HCT116 (cell line): ENCODE measurements around the gene PLOD1. TPM values are rescaled to one million over a fixed set of nuclear protein-coding genes. Genes with fewer than 3 reads are reported as not detected.

Experiments used
- ATAC-seq: fragments of 200-7000 bp; cut with Tn5 transposase; 2 replicates; pipeline ENCODE4 v1.9.1; 2020; ENCODE audit warnings: mild to moderate bottlenecking, moderate library complexity
- BruUV-seq: library from RNA; stranded (reverse); fragments of 400-500 nt; replicated peaks from 2 replicates; lab custom pipeline; 2021; lab: Mats Ljungman, UMichigan
- CTCF ChIA-PET: fragments of 300-600 bp; sonication (Branson Sonifier 250); formaldehyde crosslinking; loops from one replicate; lab custom pipeline; 2021; ENCODE audit warnings: antibody characterized with exemption; lab: Charles Lee
- POLR2A ChIA-PET: fragments of 300-600, 350-600 bp; sonication (Branson Sonifier 250); formaldehyde crosslinking; loops from one replicate; lab custom pipeline; 2021; ENCODE audit warnings: antibody characterized with exemption; lab: Charles Lee
- RAD21 ChIA-PET, 2 experiments: fragments of 300-600 bp; sonication (Branson Sonifier 250); formaldehyde crosslinking; loops; one replicate each; lab custom pipeline; 2023; ENCODE audit warnings: low total read pairs in 2 of 2; ENCODE audit not compliant: uncharacterized antibody in 2 of 2, unreplicated experiment in 2 of 2, low non-redundant PET in 1 of 2; lab: Charles Lee
- DNase-seq: peaks from one replicate; pipeline ENCODE4 v3.0.0-alpha.2; 2010; ENCODE audit warnings: low read depth, low spot score
- H2AFZ ChIP-seq: fragments of 200-600 bp; shearing (Covaris generic), sonication (generic); 2 replicates; pipeline ENCODE4 v1.6.1; 2017; ENCODE audit warnings: low read depth, mixed run types, mixed read lengths, antibody characterized with exemption, low read length; ENCODE audit not compliant: poor library complexity, severe bottlenecking
- H3K27ac ChIP-seq: 2 replicates; pipeline ENCODE4 v1.5.1; 2012; ENCODE audit warnings: low read depth, low read length
- H3K27me3 ChIP-seq: fragments of 200-600 bp; sonication (generic); 2 replicates; pipeline ENCODE4 v1.6.1; 2016; ENCODE audit warnings: mixed run types, low read length, mixed read lengths; ENCODE audit not compliant: insufficient read depth
- H3K36me3 ChIP-seq, 2 experiments: fragments of 200-500 bp in 1 of 2; fragments of 200-600 bp in 1 of 2; sonication (Bioruptor generic) in 1 of 2; sonication (generic) in 1 of 2; 2 replicates each; pipeline versions ENCODE4 v1.5.1 to v1.6.1; 2014 to 2016; ENCODE audit warnings: low read length in 2 of 2, inconsistent platforms in 1 of 2, mixed read lengths in 1 of 2, mixed run types in 1 of 2; ENCODE audit not compliant: insufficient read depth in 2 of 2, control insufficient read depth in 1 of 2
- H3K4me1 ChIP-seq, 2 experiments: fragments of 200-600 bp in 1 of 2; sonication (generic) in 1 of 2; 2 replicates each; pipeline versions ENCODE4 v1.5.1 to v1.6.1; 2012 to 2017; ENCODE audit warnings: low read length in 2 of 2, inconsistent platforms in 1 of 2, mild to moderate bottlenecking in 1 of 2, mixed read lengths in 1 of 2, mixed run types in 1 of 2, moderate library complexity in 1 of 2; ENCODE audit not compliant: insufficient read depth in 2 of 2, control insufficient read depth in 1 of 2
- H3K4me2 ChIP-seq: fragments of 200-600 bp; sonication (generic); 2 replicates; pipeline ENCODE4 v1.6.1; 2017; ENCODE audit warnings: mixed run types, low read length, mixed read lengths
- H3K4me3 ChIP-seq, 2 experiments: fragments of 200-600 bp in 1 of 2; sonication (generic) in 1 of 2; replicated peaks in 1 of 2; 2 replicates each; pipeline ENCODE4 v1.5.1; 2011 to 2016; ENCODE audit warnings: low read length in 2 of 2, control low read depth in 1 of 2, low read depth in 1 of 2, mild to moderate bottlenecking in 1 of 2, mixed read lengths in 1 of 2, mixed run types in 1 of 2
- H3K79me2 ChIP-seq: fragments of 200-600 bp; sonication (generic); 2 replicates; pipeline ENCODE4 v1.6.1; 2017; ENCODE audit warnings: mild to moderate bottlenecking, mixed run types, low read length, moderate library complexity, mixed read lengths; ENCODE audit not compliant: insufficient read depth
- H3K9ac ChIP-seq: fragments of 200-600 bp; sonication (generic); 2 replicates; pipeline ENCODE4 v1.6.1; 2016; ENCODE audit warnings: low read length, mixed read lengths
- H3K9me2 ChIP-seq: fragments of 200-600 bp; sonication (generic), shearing (Covaris generic); 2 replicates; pipeline ENCODE4 v1.6.1; 2017; ENCODE audit warnings: mixed run types, mild to moderate bottlenecking, moderate library complexity; ENCODE audit not compliant: insufficient read depth
- H3K9me3 ChIP-seq, 2 experiments: fragments of 200-500 bp in 1 of 2; fragments of 200-600 bp in 1 of 2; sonication (Bioruptor generic) in 1 of 2; sonication (generic) in 1 of 2; 2 replicates each; pipeline ENCODE4 v1.6.1; 2014 to 2017; ENCODE audit warnings: low read length in 2 of 2, mixed read lengths in 2 of 2, inconsistent platforms in 1 of 2, low read depth in 1 of 2, mild to moderate bottlenecking in 1 of 2, mixed run types in 1 of 2, moderate library complexity in 1 of 2; ENCODE audit not compliant: control insufficient read depth in 1 of 2, insufficient read depth in 1 of 2
- H4K20me1 ChIP-seq: fragments of 200-600 bp; sonication (generic), shearing (Covaris generic); 2 replicates; pipeline ENCODE4 v1.6.1; 2017; ENCODE audit warnings: mixed run types, mild to moderate bottlenecking, moderate library complexity; ENCODE audit not compliant: insufficient read depth
- CBX3 ChIP-seq: IDR thresholded peaks from 2 replicates; pipeline ENCODE4 v1.6.1; 2012; ENCODE audit warnings: low read depth
- EZH2 ChIP-seq: fragments of 200-600 bp; sonication (generic); IDR thresholded peaks from 2 replicates; pipeline ENCODE4 v1.6.1; 2017; ENCODE audit warnings: antibody characterized with exemption, mixed run types
- FOSL1 ChIP-seq: IDR thresholded peaks from 2 replicates; pipeline ENCODE4 v1.6.1; 2012; ENCODE audit warnings: low read depth
- POLR2A ChIP-seq: IDR thresholded peaks from 2 replicates; pipeline ENCODE4 v1.7.0; 2011; ENCODE audit warnings: borderline replicate concordance; ENCODE audit not compliant: insufficient read depth, insufficient read length; ENCODE audit errors: extremely low read depth
- POLR2AphosphoS5 ChIP-seq: IDR thresholded peaks from 2 replicates; pipeline ENCODE4 v1.6.1; 2011; ENCODE audit warnings: mild to moderate bottlenecking, low read depth, low read length, moderate library complexity
- RAD21 ChIP-seq: IDR thresholded peaks from 2 replicates; pipeline ENCODE4 v1.6.1; 2012; ENCODE audit warnings: low read depth, mild to moderate bottlenecking
- SIN3A ChIP-seq: IDR thresholded peaks from 2 replicates; pipeline ENCODE4 v1.6.1; 2012; ENCODE audit warnings: low read depth
- SP1 ChIP-seq: IDR thresholded peaks from 2 replicates; pipeline ENCODE4 v1.6.1; 2012; ENCODE audit warnings: low read depth
- SRF ChIP-seq: IDR thresholded peaks from 2 replicates; pipeline ENCODE4 v1.6.1; 2012; ENCODE audit warnings: low read depth
- YY1 ChIP-seq: IDR thresholded peaks from 2 replicates; pipeline ENCODE4 v1.6.1; 2011; ENCODE audit warnings: low read length, low read depth, moderate library complexity, mild to moderate bottlenecking; ENCODE audit not compliant: insufficient replicate concordance; ENCODE audit errors: extremely low read depth
- ZFX ChIP-seq: fragments of 450-650 bp; IDR thresholded peaks from 2 replicates; pipeline ENCODE4 v1.6.1; 2017
- intact Hi-C: fragments of 100-400 bp; cut with micrococcal nuclease; formaldehyde crosslinking; loops from 2 replicates; pipeline ENCODE4 v1.10.0; 2022
- total RNA-seq: library from RNA; stranded (reverse); gene quantifications from one replicate; pipeline ENCODE4 v1.2.1, GENCODE V29; 2021; ENCODE audit not compliant: unreplicated experiment
- TF ChIP-seq, protein P1 (sequence below), 3 experiments: fragments of 200-600 bp in 1 of 3; sonication (generic) in 1 of 3; IDR thresholded peaks in 2 of 3; conservative IDR thresholded peaks in 1 of 3; 2 replicates each; pipeline ENCODE4 v1.5.1; 2012 to 2017; ENCODE audit warnings: low read depth in 2 of 3, low read length in 2 of 3, antibody characterized with exemption in 1 of 3, borderline replicate concordance in 1 of 3, control low read depth in 1 of 3, mild to moderate bottlenecking in 1 of 3, mixed read lengths in 1 of 3, mixed run types in 1 of 3, moderate library complexity in 1 of 3; ENCODE audit not compliant: insufficient read depth in 1 of 3
- TF ChIP-seq, protein P2 (sequence below): IDR thresholded peaks from 2 replicates; pipeline ENCODE4 v1.6.1; 2011; ENCODE audit warnings: mild to moderate bottlenecking, low read length, moderate library complexity; ENCODE audit not compliant: insufficient replicate concordance; ENCODE audit errors: extremely low read depth
- TF ChIP-seq, protein P3 (sequence below): IDR thresholded peaks from 2 replicates; pipeline ENCODE4 v1.6.1; 2012; ENCODE audit warnings: low read depth
- TF ChIP-seq, protein P4 (sequence below): IDR thresholded peaks from 2 replicates; pipeline ENCODE4 v1.6.1; 2012

The PLOD1 gene
- total RNA-seq, 1 experiment from 2014 or later: 175 TPM

DNA sequence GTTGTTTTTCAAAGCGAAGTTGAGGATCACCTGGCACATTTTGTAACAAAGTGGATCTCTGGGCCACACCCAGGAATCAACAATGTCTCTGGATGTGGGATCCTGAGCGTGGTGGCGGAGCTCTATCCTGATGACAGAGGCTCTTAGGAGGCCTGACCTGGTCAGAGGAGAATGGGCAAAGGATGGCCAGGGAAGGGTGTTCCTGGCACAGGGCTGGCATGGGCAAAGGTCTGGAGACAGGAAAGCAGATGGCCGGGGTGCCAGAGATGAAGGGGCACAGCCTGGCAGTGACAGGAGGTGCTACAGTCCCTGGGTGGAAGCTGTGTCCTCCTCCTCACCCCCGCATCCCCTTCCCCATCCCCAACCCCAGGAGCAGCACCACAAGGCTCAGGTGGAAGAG, 25.8 kb downstream of the PLOD1 start:
- ATAC-seq (no peak), DNase-seq (no peak)
- no peaks in the 10 kb centered on the region for H3K79me2 ChIP-seq
- TF ChIP-seq SP1: no peak
- TF ChIP-seq CBX3: no peak
- TF ChIP-seq, protein P1, sequence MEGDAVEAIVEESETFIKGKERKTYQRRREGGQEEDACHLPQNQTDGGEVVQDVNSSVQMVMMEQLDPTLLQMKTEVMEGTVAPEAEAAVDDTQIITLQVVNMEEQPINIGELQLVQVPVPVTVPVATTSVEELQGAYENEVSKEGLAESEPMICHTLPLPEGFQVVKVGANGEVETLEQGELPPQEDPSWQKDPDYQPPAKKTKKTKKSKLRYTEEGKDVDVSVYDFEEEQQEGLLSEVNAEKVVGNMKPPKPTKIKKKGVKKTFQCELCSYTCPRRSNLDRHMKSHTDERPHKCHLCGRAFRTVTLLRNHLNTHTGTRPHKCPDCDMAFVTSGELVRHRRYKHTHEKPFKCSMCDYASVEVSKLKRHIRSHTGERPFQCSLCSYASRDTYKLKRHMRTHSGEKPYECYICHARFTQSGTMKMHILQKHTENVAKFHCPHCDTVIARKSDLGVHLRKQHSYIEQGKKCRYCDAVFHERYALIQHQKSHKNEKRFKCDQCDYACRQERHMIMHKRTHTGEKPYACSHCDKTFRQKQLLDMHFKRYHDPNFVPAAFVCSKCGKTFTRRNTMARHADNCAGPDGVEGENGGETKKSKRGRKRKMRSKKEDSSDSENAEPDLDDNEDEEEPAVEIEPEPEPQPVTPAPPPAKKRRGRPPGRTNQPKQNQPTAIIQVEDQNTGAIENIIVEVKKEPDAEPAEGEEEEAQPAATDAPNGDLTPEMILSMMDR (IDR thresholded peaks at IDR 0.05 in 2 of 3, conservative IDR thresholded peaks at IDR 0.05 in 1 of 3; ENCODE audit: borderline replicate concordance in 1 of 3, insufficient read depth in 1 of 3, low read depth in 2 of 3, low read length in 2 of 3): no peak
- TF ChIP-seq POLR2A: no peak
- TF ChIP-seq YY1: no peak
- TF ChIP-seq POLR2AphosphoS5: no peak
- no peak for TF ChIP-seq ZFX
- no peak for TF ChIP-seq EZH2
- TF ChIP-seq, protein P2, sequence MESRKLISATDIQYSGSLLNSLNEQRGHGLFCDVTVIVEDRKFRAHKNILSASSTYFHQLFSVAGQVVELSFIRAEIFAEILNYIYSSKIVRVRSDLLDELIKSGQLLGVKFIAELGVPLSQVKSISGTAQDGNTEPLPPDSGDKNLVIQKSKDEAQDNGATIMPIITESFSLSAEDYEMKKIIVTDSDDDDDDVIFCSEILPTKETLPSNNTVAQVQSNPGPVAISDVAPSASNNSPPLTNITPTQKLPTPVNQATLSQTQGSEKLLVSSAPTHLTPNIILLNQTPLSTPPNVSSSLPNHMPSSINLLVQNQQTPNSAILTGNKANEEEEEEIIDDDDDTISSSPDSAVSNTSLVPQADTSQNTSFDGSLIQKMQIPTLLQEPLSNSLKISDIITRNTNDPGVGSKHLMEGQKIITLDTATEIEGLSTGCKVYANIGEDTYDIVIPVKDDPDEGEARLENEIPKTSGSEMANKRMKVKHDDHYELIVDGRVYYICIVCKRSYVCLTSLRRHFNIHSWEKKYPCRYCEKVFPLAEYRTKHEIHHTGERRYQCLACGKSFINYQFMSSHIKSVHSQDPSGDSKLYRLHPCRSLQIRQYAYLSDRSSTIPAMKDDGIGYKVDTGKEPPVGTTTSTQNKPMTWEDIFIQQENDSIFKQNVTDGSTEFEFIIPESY: no peak
- TF ChIP-seq FOSL1: no peak
- TF ChIP-seq, protein P3, sequence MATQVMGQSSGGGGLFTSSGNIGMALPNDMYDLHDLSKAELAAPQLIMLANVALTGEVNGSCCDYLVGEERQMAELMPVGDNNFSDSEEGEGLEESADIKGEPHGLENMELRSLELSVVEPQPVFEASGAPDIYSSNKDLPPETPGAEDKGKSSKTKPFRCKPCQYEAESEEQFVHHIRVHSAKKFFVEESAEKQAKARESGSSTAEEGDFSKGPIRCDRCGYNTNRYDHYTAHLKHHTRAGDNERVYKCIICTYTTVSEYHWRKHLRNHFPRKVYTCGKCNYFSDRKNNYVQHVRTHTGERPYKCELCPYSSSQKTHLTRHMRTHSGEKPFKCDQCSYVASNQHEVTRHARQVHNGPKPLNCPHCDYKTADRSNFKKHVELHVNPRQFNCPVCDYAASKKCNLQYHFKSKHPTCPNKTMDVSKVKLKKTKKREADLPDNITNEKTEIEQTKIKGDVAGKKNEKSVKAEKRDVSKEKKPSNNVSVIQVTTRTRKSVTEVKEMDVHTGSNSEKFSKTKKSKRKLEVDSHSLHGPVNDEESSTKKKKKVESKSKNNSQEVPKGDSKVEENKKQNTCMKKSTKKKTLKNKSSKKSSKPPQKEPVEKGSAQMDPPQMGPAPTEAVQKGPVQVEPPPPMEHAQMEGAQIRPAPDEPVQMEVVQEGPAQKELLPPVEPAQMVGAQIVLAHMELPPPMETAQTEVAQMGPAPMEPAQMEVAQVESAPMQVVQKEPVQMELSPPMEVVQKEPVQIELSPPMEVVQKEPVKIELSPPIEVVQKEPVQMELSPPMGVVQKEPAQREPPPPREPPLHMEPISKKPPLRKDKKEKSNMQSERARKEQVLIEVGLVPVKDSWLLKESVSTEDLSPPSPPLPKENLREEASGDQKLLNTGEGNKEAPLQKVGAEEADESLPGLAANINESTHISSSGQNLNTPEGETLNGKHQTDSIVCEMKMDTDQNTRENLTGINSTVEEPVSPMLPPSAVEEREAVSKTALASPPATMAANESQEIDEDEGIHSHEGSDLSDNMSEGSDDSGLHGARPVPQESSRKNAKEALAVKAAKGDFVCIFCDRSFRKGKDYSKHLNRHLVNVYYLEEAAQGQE: no peak
- TF ChIP-seq SIN3A: no peak
- TF ChIP-seq SRF: no peak
- no peak for TF ChIP-seq RAD21
- TF ChIP-seq, protein P4, sequence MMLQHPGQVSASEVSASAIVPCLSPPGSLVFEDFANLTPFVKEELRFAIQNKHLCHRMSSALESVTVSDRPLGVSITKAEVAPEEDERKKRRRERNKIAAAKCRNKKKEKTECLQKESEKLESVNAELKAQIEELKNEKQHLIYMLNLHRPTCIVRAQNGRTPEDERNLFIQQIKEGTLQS: no peak
- no TSS peak for BruUV-seq
- no peak overlapping the region for H3K4me2 ChIP-seq
- no peak overlapping the region for H2AFZ ChIP-seq
- H3K9me3 ChIP-seq: no peaks in the 10 kb centered on the region
- H3K27ac ChIP-seq: no peak overlapping the region
- no peaks in the 10 kb centered on the region for H3K27me3 ChIP-seq
- H3K4me1 ChIP-seq: no peaks in the 10 kb centered on the region
- intact Hi-C loops: no loop called here
- no peak overlapping the region for H3K9ac ChIP-seq
- H4K20me1 ChIP-seq: no peaks in the 10 kb centered on the region
- peaks cover 39 to 54% of the 10 kb centered on the region in 2 experiments; a peak in 3 of 4 replicates for H3K36me3 ChIP-seq
- ChIA-PET CTCF (no interaction called here), POLR2A (no interaction called here), RAD21 (no interaction called here)
- H3K4me3 ChIP-seq: no peak overlapping the region
- no peaks in the 10 kb centered on the region for H3K9me2 ChIP-seq
